ENCODE results near the gene PTPRN2.

Gene PTPRN2

GRCh38 chr7:157684157-157684908 lies 903.3 kb downstream of the PTPRN2 start:
- DNase-seq: no peak

GRCh38 chr7:157683747-157684156 lies 903.9 kb downstream of the PTPRN2 start:
- no peak for DNase-seq

- DNase-seq: no peak
These were observed 904.5 kb downstream of the PTPRN2 start for GRCh38 chr7:157682946-157683746.

GRCh38 chr7:157682064-157682945 lies 905.3 kb downstream of the PTPRN2 start:
- no peak for DNase-seq

- DNase-seq: no peak
These were observed 908.0 kb downstream of the PTPRN2 start for GRCh38 chr7:157679607-157680006.

- no peak for DNase-seq
These were observed 909.1 kb downstream of the PTPRN2 start for GRCh38 chr7:157678501-157678900.

GRCh38 chr7:157676456-157677255 lies 911.0 kb downstream of the PTPRN2 start:
- no peak for DNase-seq

- no peak for DNase-seq
These were observed 911.6 kb downstream of the PTPRN2 start for GRCh38 chr7:157676001-157676400.

GRCh38 chr7:157675427-157675927 lies 912.1 kb downstream of the PTPRN2 start:
- DNase-seq: no peak

GRCh38 chr7:157674715-157675426 lies 912.8 kb downstream of the PTPRN2 start:
- DNase-seq: no peak

GRCh38 chr7:157674027-157674714 lies 913.5 kb downstream of the PTPRN2 start:
- no peak for DNase-seq

- DNase-seq: no peak
These were observed 914.0 kb downstream of the PTPRN2 start for GRCh38 chr7:157673573-157673972.

- no peak for DNase-seq
These were observed 916.0 kb downstream of the PTPRN2 start for GRCh38 chr7:157671358-157672255.

GRCh38 chr7:157670490-157671357 lies 916.9 kb downstream of the PTPRN2 start:
- DNase-seq: peak in 1 of 2 donors; percentile 10

GRCh38 chr7:157669768-157670351 lies 917.8 kb downstream of the PTPRN2 start:
- no peak for DNase-seq

GRCh38 chr7:157668884-157669767 lies 918.5 kb downstream of the PTPRN2 start:
- no peak for DNase-seq

All from inflammatory macrophage (primary cell).